Nephron (organoid): ENCODE data around the gene CFAP157.

Source experiments
- H3K27ac Mint-ChIP-seq, 3 experiments: 2 replicates each; pipeline ENCODE4 v1.8.0; 2020; ENCODE audit warnings: mixed read lengths in 3 of 3, mild to moderate bottlenecking in 2 of 3, moderate library complexity in 1 of 3
- H3K27me3 Mint-ChIP-seq: 2 replicates; pipeline ENCODE4 v1.8.0; 2021; ENCODE audit warnings: low read depth, mild to moderate bottlenecking, moderate library complexity, mixed read lengths
- H3K36me3 Mint-ChIP-seq: 2 replicates; pipeline ENCODE4 v1.8.0; 2020; ENCODE audit warnings: low read depth, mixed read lengths
- H3K4me1 Mint-ChIP-seq: 2 replicates; pipeline ENCODE4 v1.8.0; 2020; ENCODE audit warnings: mixed read lengths
- H3K4me3 Mint-ChIP-seq, 3 experiments: 2 replicates each; pipeline ENCODE4 v1.8.0; 2020; ENCODE audit warnings: mild to moderate bottlenecking in 3 of 3, mixed read lengths in 3 of 3, moderate library complexity in 2 of 3
- H3K9me3 Mint-ChIP-seq: 2 replicates; pipeline ENCODE4 v1.8.0; 2020; ENCODE audit warnings: mixed read lengths
- TF ChIP-seq, protein P1 (sequence below), 3 experiments: fragments of 200-600 bp; sonication (generic); IDR thresholded peaks; one replicate each; pipeline ENCODE4 v1.5.0; 2021; ENCODE audit warnings: antibody characterized with exemption in 3 of 3; ENCODE audit not compliant: unreplicated experiment in 3 of 3

The CFAP157 gene

GRCh38 chr9:127717766-127718165 lies 11.0 kb downstream of the CFAP157 start:
- Mint-ChIP-seq H3K4me1 (peaks cover 6% of the 10 kb centered on the region), H3K9me3 (no peaks in the 10 kb centered on the region), H3K27ac (peak overlapping the region in 1 of 3 experiments; percentile 31), H3K4me3 (peak overlapping the region; percentile 50 to 61 (median 56)), H3K36me3 (no peaks in the 10 kb centered on the region), H3K27me3 (peaks cover 8% of the 10 kb centered on the region)
- TF ChIP-seq, protein P1, sequence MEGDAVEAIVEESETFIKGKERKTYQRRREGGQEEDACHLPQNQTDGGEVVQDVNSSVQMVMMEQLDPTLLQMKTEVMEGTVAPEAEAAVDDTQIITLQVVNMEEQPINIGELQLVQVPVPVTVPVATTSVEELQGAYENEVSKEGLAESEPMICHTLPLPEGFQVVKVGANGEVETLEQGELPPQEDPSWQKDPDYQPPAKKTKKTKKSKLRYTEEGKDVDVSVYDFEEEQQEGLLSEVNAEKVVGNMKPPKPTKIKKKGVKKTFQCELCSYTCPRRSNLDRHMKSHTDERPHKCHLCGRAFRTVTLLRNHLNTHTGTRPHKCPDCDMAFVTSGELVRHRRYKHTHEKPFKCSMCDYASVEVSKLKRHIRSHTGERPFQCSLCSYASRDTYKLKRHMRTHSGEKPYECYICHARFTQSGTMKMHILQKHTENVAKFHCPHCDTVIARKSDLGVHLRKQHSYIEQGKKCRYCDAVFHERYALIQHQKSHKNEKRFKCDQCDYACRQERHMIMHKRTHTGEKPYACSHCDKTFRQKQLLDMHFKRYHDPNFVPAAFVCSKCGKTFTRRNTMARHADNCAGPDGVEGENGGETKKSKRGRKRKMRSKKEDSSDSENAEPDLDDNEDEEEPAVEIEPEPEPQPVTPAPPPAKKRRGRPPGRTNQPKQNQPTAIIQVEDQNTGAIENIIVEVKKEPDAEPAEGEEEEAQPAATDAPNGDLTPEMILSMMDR (IDR thresholded peaks at IDR 0.05; ENCODE audit: unreplicated experiment in 3 of 3), result no peak

GRCh38 chr9:127720031-127720864 lies 13.5 kb downstream of the CFAP157 start:
- H3K4me3 Mint-ChIP-seq, result no peak overlapping the region
- H3K27ac Mint-ChIP-seq, result no peak overlapping the region
- H3K36me3 Mint-ChIP-seq, result no peaks in the 10 kb centered on the region
- H3K9me3 Mint-ChIP-seq, result no peaks in the 10 kb centered on the region
- peaks cover 6% of the 10 kb centered on the region for H3K4me1 Mint-ChIP-seq
- TF ChIP-seq, protein P1 (IDR thresholded peaks at IDR 0.05; ENCODE audit: unreplicated experiment in 3 of 3), result no peak
- H3K27me3 Mint-ChIP-seq, result peaks cover 8% of the 10 kb centered on the region

DNA sequence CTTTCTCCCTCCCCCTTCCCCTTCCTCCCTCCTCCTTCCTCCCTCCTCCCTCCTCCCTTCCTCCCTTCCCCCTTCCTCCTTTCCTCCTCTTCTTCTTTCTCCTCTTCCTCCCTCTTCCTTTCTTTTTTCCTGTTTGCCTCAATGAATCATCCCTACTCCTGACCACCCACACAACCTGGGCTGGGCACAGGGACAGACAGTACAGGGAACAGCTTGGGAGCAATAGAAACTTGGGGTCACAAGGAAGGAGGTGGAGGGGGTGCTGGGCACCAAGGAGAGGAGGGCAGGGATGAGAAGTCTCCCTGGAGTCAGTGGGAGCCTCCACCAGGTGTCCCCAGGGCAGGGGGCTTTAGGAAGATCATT lies 14.1 kb downstream of the CFAP157 start:
- peaks cover 4% of the 10 kb centered on the region for H3K4me1 Mint-ChIP-seq
- H3K36me3 Mint-ChIP-seq, result no peaks in the 10 kb centered on the region
- H3K4me3 Mint-ChIP-seq, result no peak overlapping the region
- H3K27ac Mint-ChIP-seq, result no peak overlapping the region
- H3K27me3 Mint-ChIP-seq, result peaks cover 8% of the 10 kb centered on the region
- TF ChIP-seq, protein P1 (IDR thresholded peaks at IDR 0.05; ENCODE audit: unreplicated experiment in 3 of 3), result no peak
- no peaks in the 10 kb centered on the region for H3K9me3 Mint-ChIP-seq

- peaks cover 8% of the 10 kb centered on the region for H3K27me3 Mint-ChIP-seq
These were observed 14.6 kb downstream of the CFAP157 start for GRCh38 chr9:127721391-127721821.

GRCh38 chr9:127722055-127722745 lies 15.4 kb downstream of the CFAP157 start:
- no peaks in the 10 kb centered on the region for H3K36me3 Mint-ChIP-seq
- H3K9me3 Mint-ChIP-seq, result no peaks in the 10 kb centered on the region
- no peaks in the 10 kb centered on the region for H3K4me1 Mint-ChIP-seq
- TF ChIP-seq, protein P1 (IDR thresholded peaks at IDR 0.05; ENCODE audit: unreplicated experiment in 3 of 3), result no peak
- peaks cover 8% of the 10 kb centered on the region for H3K27me3 Mint-ChIP-seq
- no peak overlapping the region for H3K4me3 Mint-ChIP-seq
- no peak overlapping the region for H3K27ac Mint-ChIP-seq

More at GRCh38 chr9:127721391-127721821, 14.6 kb downstream of the CFAP157 start:
- Mint-ChIP-seq H3K4me1 (no peaks in the 10 kb centered on the region), H3K36me3 (no peaks in the 10 kb centered on the region), H3K9me3 (no peaks in the 10 kb centered on the region), H3K4me3 (no peak overlapping the region), H3K27ac (no peak overlapping the region)
- TF ChIP-seq, protein P1 (IDR thresholded peaks at IDR 0.05; ENCODE audit: unreplicated experiment in 3 of 3), result no peak
